Choroid plexus epithelial cell (primary cell): ENCODE results near the gene COG5.
A peak's percentile ranks its signal among the peaks of the same experiment; 100 is the strongest.
"Not testable (repeated sequence)": the region's sequence is repeated elsewhere in the genome, so short reads cannot be mapped to it uniquely, and the experiment has no call there.

ENCODE experiments used
- DNase-seq: peaks from one replicate; pipeline ENCODE4 v3.0.0-alpha.2; 2010; ENCODE audit warnings: low read depth
- H3K4me3 ChIP-seq: 2 replicates; pipeline ENCODE4 v1.5.1; 2011; ENCODE audit warnings: low read depth, mild to moderate bottlenecking, control low read depth, low read length, moderate library complexity
- CTCF ChIP-seq: conservative IDR thresholded peaks from 2 replicates; pipeline ENCODE4 v1.5.1; 2011; ENCODE audit warnings: low read depth, mild to moderate bottlenecking, control low read depth, inconsistent platforms, low read length, moderate library complexity

COG5 gene

DNA sequence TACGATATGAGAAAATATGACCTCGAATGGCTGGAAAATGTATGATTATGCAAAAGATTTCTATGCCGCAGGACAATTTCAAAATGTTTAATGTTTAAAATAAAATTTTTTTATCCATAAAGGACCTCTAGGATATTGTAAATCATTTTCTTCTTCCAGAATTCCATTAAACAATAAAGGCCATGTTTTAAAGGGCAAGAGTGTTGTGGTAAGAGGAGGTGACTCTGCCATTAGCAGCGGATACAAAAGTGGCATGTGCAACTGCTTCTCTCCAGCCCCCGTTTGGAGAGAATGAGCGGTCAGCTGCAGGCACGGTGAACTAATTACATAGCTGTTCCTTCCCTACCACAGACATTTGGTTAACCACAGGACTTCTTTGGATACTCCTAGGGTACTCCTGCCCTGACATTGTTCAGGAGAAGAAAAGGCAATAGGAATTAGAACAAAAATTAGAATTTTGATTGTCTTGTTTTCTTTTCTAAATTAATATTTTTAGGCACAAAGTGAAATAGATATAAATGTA lies 331.1 kb downstream of the COG5 start:
- no peak for TF ChIP-seq CTCF
- H3K4me3 ChIP-seq: no peak overlapping the region
- DNase-seq: peak; percentile 58

GRCh38 chr7:107230334-107230733 lies 333.4 kb downstream of the COG5 start:
- no peak for TF ChIP-seq CTCF
- no peak overlapping the region for H3K4me3 ChIP-seq
- no peak for DNase-seq

- H3K4me3 ChIP-seq: no peak overlapping the region
- TF ChIP-seq CTCF: no peak
- DNase-seq: no peak
Measured at GRCh38 chr7:107228291-107228690, 335.4 kb downstream of the COG5 start.

GRCh38 chr7:107224374-107225223 lies 339.1 kb downstream of the COG5 start:
- no peak for TF ChIP-seq CTCF
- H3K4me3 ChIP-seq: no peak overlapping the region
- no peak for DNase-seq

- DNase-seq, H3K4me3 ChIP-seq: not testable (repeated sequence)
Measured at GRCh38 chr7:107220806-107221205, 342.9 kb downstream of the COG5 start.

- TF ChIP-seq CTCF: no peak
- no peak for DNase-seq
- no peak overlapping the region for H3K4me3 ChIP-seq
Measured at GRCh38 chr7:107220356-107220755, 343.4 kb downstream of the COG5 start.

DNA sequence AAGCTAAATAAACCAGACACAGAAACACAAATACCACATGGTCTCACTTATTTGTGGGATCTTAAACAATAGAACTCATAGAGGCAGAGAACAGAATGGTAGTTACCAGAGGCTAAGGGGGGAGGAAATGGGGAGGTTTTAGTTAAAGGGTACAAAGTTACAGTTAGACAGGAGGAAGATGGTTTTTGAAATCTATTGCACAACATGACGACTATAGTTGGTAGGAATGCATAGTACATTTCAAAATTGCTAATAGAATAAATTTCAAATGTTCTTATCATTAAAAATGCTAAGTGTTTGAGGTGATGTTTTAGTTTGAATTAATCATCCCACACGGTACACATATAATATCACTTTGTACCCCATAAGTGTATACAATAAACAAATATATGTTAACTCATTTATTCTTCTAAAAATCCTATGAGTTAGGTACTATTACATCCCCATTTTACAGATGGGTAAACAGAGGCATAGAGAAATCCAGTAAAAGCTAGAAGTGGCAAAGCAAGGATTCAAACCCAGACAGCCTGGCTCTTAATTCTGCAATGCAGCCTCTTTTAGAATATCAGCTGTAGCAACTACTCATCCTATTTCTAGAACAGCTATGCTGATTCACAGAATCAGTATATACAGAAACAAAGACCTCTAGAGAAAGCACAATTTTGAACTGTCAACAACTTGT lies 344.0 kb downstream of the COG5 start:
- no peak for DNase-seq
- no peak for TF ChIP-seq CTCF
- no peak overlapping the region for H3K4me3 ChIP-seq
